Measurements from ENCODE around the gene DLEC1.

The DLEC1 gene

GRCh38 chr3:38100498-38100897 is 61.5 kb downstream of the DLEC1 start:
- ATAC-seq (ENCODE audit: insufficient read depth, low read depth): no peak
- Histone ChIP-seq H3K4me2 (ENCODE audit: insufficient read depth, low read length) (no peak overlapping the region), H3K27me3 (ENCODE audit: insufficient read depth, low read length, poor library complexity) (peaks cover 41% of the 10 kb centered on the region)

DNA sequence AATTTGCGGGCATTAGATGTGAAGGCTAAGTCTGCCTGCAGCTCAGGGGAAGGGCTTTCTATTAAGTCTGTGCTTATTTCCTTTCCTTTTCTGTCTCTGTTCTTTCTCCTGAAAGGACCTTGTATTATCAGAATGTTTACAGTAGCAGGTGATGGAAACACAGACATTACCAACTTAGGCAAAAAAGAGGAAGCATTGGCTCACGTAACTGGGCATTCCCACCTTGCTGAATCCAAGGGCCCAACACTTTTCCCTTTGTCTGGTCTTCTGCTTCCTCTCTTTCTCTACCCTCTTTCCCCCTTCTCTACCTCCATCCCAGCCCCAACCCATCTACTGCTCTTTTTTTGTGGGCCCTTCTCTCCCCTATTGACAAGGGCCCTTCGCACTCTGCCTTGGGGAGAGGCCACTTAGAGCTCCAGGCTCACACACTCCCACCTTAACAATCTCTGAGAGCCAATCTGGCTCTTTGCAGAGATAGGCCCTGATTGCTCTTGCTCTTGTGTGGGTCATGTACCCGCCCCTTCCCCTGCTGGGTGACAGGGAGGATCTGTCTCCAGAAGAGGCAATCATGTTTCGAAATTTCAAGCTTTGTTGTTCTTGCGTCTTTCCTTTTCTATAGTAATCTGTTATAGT is 62.9 kb downstream of the DLEC1 start:
- peaks cover 33% of the 10 kb centered on the region for H3K27me3 ChIP-seq (ENCODE audit: insufficient read depth, low read length, poor library complexity)
- H3K4me1 ChIP-seq (ENCODE audit: insufficient read depth, low read length): no peaks in the 10 kb centered on the region
- ATAC-seq (ENCODE audit: insufficient read depth, low read depth) (no peak), DNase-seq (no peak)
- H3K4me2 ChIP-seq (ENCODE audit: insufficient read depth, low read length): no peak overlapping the region
- H3K79me2 ChIP-seq (ENCODE audit: insufficient read depth, low read length): no peaks in the 10 kb centered on the region
- no peak for TF ChIP-seq EZH2 (IDR thresholded peaks at IDR 0.05; ENCODE audit: borderline replicate concordance, low read depth, low read length, severe bottlenecking)
- TF ChIP-seq, protein P1, sequence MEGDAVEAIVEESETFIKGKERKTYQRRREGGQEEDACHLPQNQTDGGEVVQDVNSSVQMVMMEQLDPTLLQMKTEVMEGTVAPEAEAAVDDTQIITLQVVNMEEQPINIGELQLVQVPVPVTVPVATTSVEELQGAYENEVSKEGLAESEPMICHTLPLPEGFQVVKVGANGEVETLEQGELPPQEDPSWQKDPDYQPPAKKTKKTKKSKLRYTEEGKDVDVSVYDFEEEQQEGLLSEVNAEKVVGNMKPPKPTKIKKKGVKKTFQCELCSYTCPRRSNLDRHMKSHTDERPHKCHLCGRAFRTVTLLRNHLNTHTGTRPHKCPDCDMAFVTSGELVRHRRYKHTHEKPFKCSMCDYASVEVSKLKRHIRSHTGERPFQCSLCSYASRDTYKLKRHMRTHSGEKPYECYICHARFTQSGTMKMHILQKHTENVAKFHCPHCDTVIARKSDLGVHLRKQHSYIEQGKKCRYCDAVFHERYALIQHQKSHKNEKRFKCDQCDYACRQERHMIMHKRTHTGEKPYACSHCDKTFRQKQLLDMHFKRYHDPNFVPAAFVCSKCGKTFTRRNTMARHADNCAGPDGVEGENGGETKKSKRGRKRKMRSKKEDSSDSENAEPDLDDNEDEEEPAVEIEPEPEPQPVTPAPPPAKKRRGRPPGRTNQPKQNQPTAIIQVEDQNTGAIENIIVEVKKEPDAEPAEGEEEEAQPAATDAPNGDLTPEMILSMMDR (IDR thresholded peaks at IDR 0.05; ENCODE audit: borderline replicate concordance, extremely low read depth, low read length, poor library complexity, severe bottlenecking): no peak
- no peaks in the 10 kb centered on the region for H3K36me3 ChIP-seq (ENCODE audit: insufficient read depth, low read length)
- no peak overlapping the region for H3K27ac ChIP-seq (ENCODE audit: low read length)
- H3K4me3 ChIP-seq (ENCODE audit: low read depth in 1 of 2, low read length in 2 of 2): no peak overlapping the region
- H3K9ac ChIP-seq (ENCODE audit: low read depth, low read length): no peak overlapping the region
- peaks cover 2% of the 10 kb centered on the region for H3K9me3 ChIP-seq (ENCODE audit: insufficient read depth, low read length, severe bottlenecking)
- H2AFZ ChIP-seq (ENCODE audit: low read depth, low read length): no peak overlapping the region
- H4K20me1 ChIP-seq (ENCODE audit: insufficient read depth, low read length): no peaks in the 10 kb centered on the region

More at GRCh38 chr3:38100498-38100897, 61.5 kb downstream of the DLEC1 start:
- H2AFZ ChIP-seq (ENCODE audit: low read depth, low read length): no peak overlapping the region
- H3K4me1 ChIP-seq (ENCODE audit: insufficient read depth, low read length): no peaks in the 10 kb centered on the region
- TF ChIP-seq EZH2 (IDR thresholded peaks at IDR 0.05; ENCODE audit: borderline replicate concordance, low read depth, low read length, severe bottlenecking): no peak
- TF ChIP-seq, protein P1 (IDR thresholded peaks at IDR 0.05; ENCODE audit: borderline replicate concordance, extremely low read depth, low read length, poor library complexity, severe bottlenecking): no peak
- H4K20me1 ChIP-seq (ENCODE audit: insufficient read depth, low read length): no peaks in the 10 kb centered on the region
- H3K36me3 ChIP-seq (ENCODE audit: insufficient read depth, low read length): no peaks in the 10 kb centered on the region
- H3K79me2 ChIP-seq (ENCODE audit: insufficient read depth, low read length): no peaks in the 10 kb centered on the region
- no peak overlapping the region for H3K27ac ChIP-seq (ENCODE audit: low read length)
- no peak overlapping the region for H3K9ac ChIP-seq (ENCODE audit: low read depth, low read length)
- no peak for DNase-seq
- H3K4me3 ChIP-seq (ENCODE audit: low read depth in 1 of 2, low read length in 2 of 2): no peak overlapping the region
- H3K9me3 ChIP-seq (ENCODE audit: insufficient read depth, low read length, severe bottlenecking): no peaks in the 10 kb centered on the region

DNA sequence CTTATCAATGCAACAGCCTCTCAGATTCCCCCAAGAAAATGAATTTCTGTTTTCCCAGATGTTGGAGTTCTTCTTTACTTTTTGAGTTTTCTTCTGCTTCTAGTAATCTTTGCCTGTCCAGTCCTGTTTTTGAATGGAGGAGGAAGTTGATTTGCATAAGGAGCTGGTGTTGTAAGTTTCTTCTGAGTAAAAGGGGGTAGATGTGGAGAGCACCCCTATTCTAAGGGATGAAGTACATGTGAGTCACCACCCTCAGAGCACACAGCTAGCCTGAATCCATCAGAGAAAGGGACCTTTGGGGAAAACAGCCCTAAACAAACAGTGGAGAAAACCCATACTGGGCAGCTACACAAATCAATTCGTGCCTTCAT is 63.4 kb downstream of the DLEC1 start:
- H3K9me3 ChIP-seq (ENCODE audit: insufficient read depth, low read length, severe bottlenecking): peaks cover 2% of the 10 kb centered on the region
- H3K27ac ChIP-seq (ENCODE audit: low read length): no peak overlapping the region
- no peaks in the 10 kb centered on the region for H4K20me1 ChIP-seq (ENCODE audit: insufficient read depth, low read length)
- no peak overlapping the region for H3K4me3 ChIP-seq (ENCODE audit: low read depth in 1 of 2, low read length in 2 of 2)
- no peak for TF ChIP-seq EZH2 (IDR thresholded peaks at IDR 0.05; ENCODE audit: borderline replicate concordance, low read depth, low read length, severe bottlenecking)
- TF ChIP-seq, protein P1 (IDR thresholded peaks at IDR 0.05; ENCODE audit: borderline replicate concordance, extremely low read depth, low read length, poor library complexity, severe bottlenecking): no peak
- H3K27me3 ChIP-seq (ENCODE audit: insufficient read depth, low read length, poor library complexity): peaks cover 29% of the 10 kb centered on the region
- H3K9ac ChIP-seq (ENCODE audit: low read depth, low read length): no peak overlapping the region
- H3K79me2 ChIP-seq (ENCODE audit: insufficient read depth, low read length): no peaks in the 10 kb centered on the region
- no peaks in the 10 kb centered on the region for H3K4me1 ChIP-seq (ENCODE audit: insufficient read depth, low read length)
- H2AFZ ChIP-seq (ENCODE audit: low read depth, low read length): no peak overlapping the region
- DNase-seq (no peak), ATAC-seq (ENCODE audit: insufficient read depth, low read depth) (no peak)
- no peak overlapping the region for H3K4me2 ChIP-seq (ENCODE audit: insufficient read depth, low read length)
- no peaks in the 10 kb centered on the region for H3K36me3 ChIP-seq (ENCODE audit: insufficient read depth, low read length)
